IMR-90 (cell line): ENCODE results near the gene PSAP. TPM values are rescaled to one million over a fixed set of nuclear protein-coding genes. Genes with fewer than 3 reads are reported as not detected.

ENCODE experiments used
- CHD1 ChIP-seq: IDR thresholded peaks from 2 replicates; pipeline ENCODE4 v1.6.1; 2012; ENCODE audit warnings: low read depth, low read length, improper control_type of control experiment
- MAZ ChIP-seq: IDR thresholded peaks from 2 replicates; pipeline ENCODE4 v1.6.1; 2012; ENCODE audit warnings: low read depth, mild to moderate bottlenecking, low read length, improper control_type of control experiment, moderate library complexity, borderline replicate concordance
- POLR2A ChIP-seq: IDR thresholded peaks from 2 replicates; pipeline ENCODE4 v1.6.1; 2012; ENCODE audit warnings: mild to moderate bottlenecking, low read depth, low read length
- RCOR1 ChIP-seq: IDR thresholded peaks from 2 replicates; pipeline ENCODE4 v1.6.1; 2012; ENCODE audit warnings: mild to moderate bottlenecking, low read length, improper control_type of control experiment; ENCODE audit not compliant: insufficient replicate concordance
- SMC3 ChIP-seq: fragments of 150-350 bp; IDR thresholded peaks from 2 replicates; pipeline ENCODE4 v1.6.1; 2016; ENCODE audit warnings: low read depth, mild to moderate bottlenecking, antibody characterized with exemption, low read length, moderate library complexity
- polyA plus RNA-seq, 3 experiments: library from polyadenylated mRNA; depleted of rRNA; stranded (reverse); fragments of >200 nt; gene quantifications; 2 replicates each; pipeline ENCODE4 v1.2.3, GENCODE V29; 2012; ENCODE audit warnings: low replicate concordance in 1 of 3
- total RNA-seq: library from RNA; depleted of rRNA; stranded (reverse); fragments of >200 nt; gene quantifications from 2 replicates; pipeline ENCODE4 v1.2.3, GENCODE V29; 2012
- TF ChIP-seq, protein P1 (sequence below): fragments of 150-350 bp; IDR thresholded peaks from 2 replicates; pipeline ENCODE4 v1.6.1; 2016; ENCODE audit warnings: low read depth, mild to moderate bottlenecking, low read length, moderate library complexity, borderline replicate concordance

The PSAP gene
- total and polyA plus RNA-seq, 2 of the 4 experiments (the other 2 are of a cell fraction) = 216 to 876 TPM

DNA sequence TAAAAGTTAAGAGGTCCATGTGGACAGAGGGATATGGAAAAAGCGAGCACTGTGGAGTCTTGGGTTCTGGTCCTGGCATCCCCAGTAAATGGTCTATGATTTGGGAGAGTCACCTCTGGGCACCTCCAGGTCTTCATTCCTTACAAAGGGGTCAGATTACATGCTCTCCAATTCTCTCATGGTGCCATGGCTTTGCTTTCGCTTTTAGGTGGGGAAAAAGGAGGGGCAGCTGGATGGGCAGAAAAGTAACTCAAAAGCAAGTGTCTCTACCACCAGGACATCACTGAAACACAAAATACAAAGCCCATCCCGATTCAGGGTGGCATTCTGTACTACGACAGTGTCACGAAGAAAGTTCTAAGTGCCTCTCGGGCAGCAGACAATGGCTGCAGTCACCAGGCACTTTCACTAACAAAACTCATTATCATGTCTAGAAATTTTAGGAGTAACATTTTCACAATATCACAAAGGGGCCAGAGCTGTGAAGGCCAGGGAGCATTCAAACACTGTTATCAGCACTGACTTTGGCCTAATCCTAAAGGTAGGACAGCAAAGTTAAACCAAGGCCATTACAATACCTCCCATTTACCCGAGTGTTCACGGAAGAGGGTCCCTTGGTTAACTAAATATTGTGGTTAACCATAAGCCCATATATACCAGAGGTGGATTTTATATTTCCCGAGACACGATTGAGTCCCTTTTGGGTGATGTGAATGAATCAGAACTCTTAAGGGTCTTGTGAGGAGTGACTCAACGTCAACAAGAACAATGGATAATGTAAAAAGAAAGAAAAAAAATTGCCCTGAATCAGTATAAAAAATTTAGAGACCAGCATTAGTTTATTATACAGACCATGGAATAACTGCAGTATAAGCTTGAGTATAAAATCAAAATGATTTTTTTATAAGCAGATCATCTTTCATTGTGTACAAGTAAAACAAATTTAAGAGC lies 2.5 kb downstream of the PSAP start (continued):
- TF ChIP-seq MAZ (no peak), SMC3 (no peak), RCOR1 (no peak), POLR2A (no peak), CHD1 (no peak)
- TF ChIP-seq, protein P1, sequence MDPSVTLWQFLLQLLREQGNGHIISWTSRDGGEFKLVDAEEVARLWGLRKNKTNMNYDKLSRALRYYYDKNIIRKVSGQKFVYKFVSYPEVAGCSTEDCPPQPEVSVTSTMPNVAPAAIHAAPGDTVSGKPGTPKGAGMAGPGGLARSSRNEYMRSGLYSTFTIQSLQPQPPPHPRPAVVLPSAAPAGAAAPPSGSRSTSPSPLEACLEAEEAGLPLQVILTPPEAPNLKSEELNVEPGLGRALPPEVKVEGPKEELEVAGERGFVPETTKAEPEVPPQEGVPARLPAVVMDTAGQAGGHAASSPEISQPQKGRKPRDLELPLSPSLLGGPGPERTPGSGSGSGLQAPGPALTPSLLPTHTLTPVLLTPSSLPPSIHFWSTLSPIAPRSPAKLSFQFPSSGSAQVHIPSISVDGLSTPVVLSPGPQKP = no peak
